SK-N-SH treated with all-trans-retinoic acid at 6 μM for 48 hours (cell line): ENCODE measurements around the gene ALS2CL.

Experiments used
- ATAC-seq: fragments of 200-7000 bp; cut with Tn5 transposase; 3 replicates; pipeline ENCODE4 v1.9.1; 2020; ENCODE audit warnings: mild to moderate bottlenecking, moderate library complexity
- ARNTL ChIP-seq: fragments of 450-650 bp; formaldehyde crosslinking; IDR thresholded peaks from 2 replicates; pipeline ENCODE4 v1.5.0; 2020; ENCODE audit warnings: low read depth, mild to moderate bottlenecking, moderate library complexity, borderline replicate concordance
- CSDC2 ChIP-seq: fragments of 250-450 bp; sonication (Bioruptor Pico); IDR thresholded peaks from 2 replicates; pipeline ENCODE4 v1.5.0; 2020; ENCODE audit warnings: mild to moderate bottlenecking, moderate library complexity
- ESRRG ChIP-seq: fragments of 250-450 bp; sonication (Bioruptor Pico); IDR thresholded peaks from 2 replicates; pipeline ENCODE4 v1.6.1; 2021; ENCODE audit warnings: mild to moderate bottlenecking
- GLIS3 ChIP-seq: fragments of 250-450 bp; sonication (Bioruptor Pico); IDR thresholded peaks from 2 replicates; pipeline ENCODE4 v1.5.0; 2020; ENCODE audit warnings: mild to moderate bottlenecking, moderate library complexity
- ISL1 ChIP-seq: fragments of 250-450 bp; sonication (Bioruptor Pico); IDR thresholded peaks from 2 replicates; pipeline ENCODE4 v2.1.2; 2022; ENCODE audit warnings: mild to moderate bottlenecking, moderate library complexity
- OSR1 ChIP-seq: fragments of 250-450 bp; sonication (Bioruptor Pico); IDR thresholded peaks from 2 replicates; pipeline ENCODE4 v1.8.0; 2022; ENCODE audit warnings: moderate library complexity, mild to moderate bottlenecking, inconsistent platforms
- PPARA ChIP-seq: fragments of 250-450 bp; sonication (Bioruptor Pico); IDR thresholded peaks from 2 replicates; pipeline ENCODE4 v1.5.0; 2020; ENCODE audit warnings: mild to moderate bottlenecking, borderline replicate concordance
- SNAI2 ChIP-seq: fragments of 250-450 bp; sonication (Bioruptor Pico); IDR thresholded peaks from 2 replicates; pipeline ENCODE4 v1.5.0; 2020; ENCODE audit warnings: mild to moderate bottlenecking, moderate library complexity
- TCF4 ChIP-seq: fragments of 250-450 bp; sonication (Bioruptor Pico); IDR thresholded peaks from 2 replicates; pipeline ENCODE4 v1.8.0; 2021; ENCODE audit warnings: mild to moderate bottlenecking, moderate library complexity, borderline replicate concordance
- TOX ChIP-seq: fragments of 250-450 bp; sonication (Bioruptor Pico); IDR thresholded peaks from 2 replicates; pipeline ENCODE4 v1.8.0; 2021; ENCODE audit warnings: mild to moderate bottlenecking, moderate library complexity, borderline replicate concordance
- ZC3H10 ChIP-seq: fragments of 250-450 bp; sonication (Bioruptor Pico); IDR thresholded peaks from 2 replicates; pipeline ENCODE4 v1.5.1; 2021; ENCODE audit warnings: mild to moderate bottlenecking, moderate library complexity
- ZFP3 ChIP-seq: fragments of 250-450 bp; sonication (Bioruptor Pico); IDR thresholded peaks from 2 replicates; pipeline ENCODE4 v1.5.0; 2020; ENCODE audit warnings: mild to moderate bottlenecking, moderate library complexity
- ZFP30 ChIP-seq: fragments of 450-650 bp; formaldehyde crosslinking; IDR thresholded peaks from 2 replicates; pipeline ENCODE4 v1.5.0; 2022; ENCODE audit warnings: mild to moderate bottlenecking, moderate library complexity
- ZNF70 ChIP-seq: fragments of 450-650 bp; formaldehyde crosslinking; IDR thresholded peaks from 2 replicates; pipeline ENCODE4 v1.5.0; 2020; ENCODE audit warnings: mild to moderate bottlenecking, moderate library complexity
- ZNF8 ChIP-seq: fragments of 450-650 bp; formaldehyde crosslinking; IDR thresholded peaks from 2 replicates; pipeline ENCODE4 v1.5.0; 2020; ENCODE audit warnings: mild to moderate bottlenecking, moderate library complexity
- TF ChIP-seq, protein P1 (sequence below): fragments of 250-450 bp; sonication (Bioruptor Pico); IDR thresholded peaks from 2 replicates; pipeline ENCODE4 v1.8.0; 2020; ENCODE audit warnings: mild to moderate bottlenecking, moderate library complexity, borderline replicate concordance
- TF ChIP-seq, protein P2 (sequence below): fragments of 250-450 bp; sonication (Bioruptor Pico); IDR thresholded peaks from 2 replicates; pipeline ENCODE4 v1.5.1; 2020; ENCODE audit warnings: low read depth, mild to moderate bottlenecking, moderate library complexity
- TF ChIP-seq, protein P3 (sequence below): fragments of 250-450 bp; sonication (Bioruptor Pico); IDR thresholded peaks from 2 replicates; pipeline ENCODE4 v1.8.0; 2021; ENCODE audit warnings: low read depth, mild to moderate bottlenecking, moderate library complexity, borderline replicate concordance
- TF ChIP-seq, protein P4 (sequence below): fragments of 250-450 bp; sonication (Bioruptor Pico); IDR thresholded peaks from 2 replicates; pipeline ENCODE4 v1.5.0; 2020; ENCODE audit warnings: mild to moderate bottlenecking, moderate library complexity
- TF ChIP-seq, protein P5 (sequence below): fragments of 250-450 bp; sonication (Bioruptor Pico); IDR thresholded peaks from 2 replicates; pipeline ENCODE4 v1.5.1; 2021; ENCODE audit warnings: mild to moderate bottlenecking, moderate library complexity

The ALS2CL gene

DNA sequence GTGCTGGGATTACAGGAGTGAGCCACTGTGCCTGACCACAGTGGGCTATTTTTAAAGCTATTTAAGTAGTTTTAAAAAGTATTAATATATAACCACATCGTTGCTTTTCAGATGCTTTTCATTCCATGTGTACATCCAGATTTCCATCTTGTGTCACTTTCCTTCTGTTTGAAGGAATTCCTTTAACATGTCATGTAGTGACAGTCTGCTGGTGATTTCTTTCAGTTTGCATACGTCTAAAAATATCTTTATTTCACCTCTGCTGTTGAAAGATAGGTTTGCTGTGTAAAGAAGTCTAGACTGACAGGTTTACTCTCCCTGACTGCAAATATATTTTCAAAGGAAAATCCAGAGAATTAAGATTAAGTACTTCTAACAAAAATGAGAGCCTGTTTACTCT, 68.9 kb downstream of the ALS2CL start:
- TF ChIP-seq GLIS3 (no peak), PPARA (CRISPR knock-in tag) (no peak), ISL1 (CRISPR knock-in tag) (no peak), ZNF70 (CRISPR knock-in tag) (no peak), OSR1 (CRISPR knock-in tag) (no peak), ARNTL (CRISPR knock-in tag) (no peak), ZFP3 (no peak), ESRRG (CRISPR knock-in tag) (no peak), TOX (CRISPR knock-in tag) (no peak)
- TF ChIP-seq, protein P1, sequence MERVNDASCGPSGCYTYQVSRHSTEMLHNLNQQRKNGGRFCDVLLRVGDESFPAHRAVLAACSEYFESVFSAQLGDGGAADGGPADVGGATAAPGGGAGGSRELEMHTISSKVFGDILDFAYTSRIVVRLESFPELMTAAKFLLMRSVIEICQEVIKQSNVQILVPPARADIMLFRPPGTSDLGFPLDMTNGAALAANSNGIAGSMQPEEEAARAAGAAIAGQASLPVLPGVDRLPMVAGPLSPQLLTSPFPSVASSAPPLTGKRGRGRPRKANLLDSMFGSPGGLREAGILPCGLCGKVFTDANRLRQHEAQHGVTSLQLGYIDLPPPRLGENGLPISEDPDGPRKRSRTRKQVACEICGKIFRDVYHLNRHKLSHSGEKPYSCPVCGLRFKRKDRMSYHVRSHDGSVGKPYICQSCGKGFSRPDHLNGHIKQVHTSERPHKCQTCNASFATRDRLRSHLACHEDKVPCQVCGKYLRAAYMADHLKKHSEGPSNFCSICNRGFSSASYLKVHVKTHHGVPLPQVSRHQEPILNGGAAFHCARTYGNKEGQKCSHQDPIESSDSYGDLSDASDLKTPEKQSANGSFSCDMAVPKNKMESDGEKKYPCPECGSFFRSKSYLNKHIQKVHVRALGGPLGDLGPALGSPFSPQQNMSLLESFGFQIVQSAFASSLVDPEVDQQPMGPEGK (CRISPR knock-in tag), result no peak
- TF ChIP-seq, protein P2, sequence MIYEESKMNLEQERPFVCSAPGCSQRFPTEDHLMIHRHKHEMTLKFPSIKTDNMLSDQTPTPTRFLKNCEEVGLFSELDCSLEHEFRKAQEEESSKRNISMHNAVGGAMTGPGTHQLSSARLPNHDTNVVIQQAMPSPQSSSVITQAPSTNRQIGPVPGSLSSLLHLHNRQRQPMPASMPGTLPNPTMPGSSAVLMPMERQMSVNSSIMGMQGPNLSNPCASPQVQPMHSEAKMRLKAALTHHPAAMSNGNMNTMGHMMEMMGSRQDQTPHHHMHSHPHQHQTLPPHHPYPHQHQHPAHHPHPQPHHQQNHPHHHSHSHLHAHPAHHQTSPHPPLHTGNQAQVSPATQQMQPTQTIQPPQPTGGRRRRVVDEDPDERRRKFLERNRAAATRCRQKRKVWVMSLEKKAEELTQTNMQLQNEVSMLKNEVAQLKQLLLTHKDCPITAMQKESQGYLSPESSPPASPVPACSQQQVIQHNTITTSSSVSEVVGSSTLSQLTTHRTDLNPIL (CRISPR knock-in tag), result no peak
- no peak for ATAC-seq

DNA sequence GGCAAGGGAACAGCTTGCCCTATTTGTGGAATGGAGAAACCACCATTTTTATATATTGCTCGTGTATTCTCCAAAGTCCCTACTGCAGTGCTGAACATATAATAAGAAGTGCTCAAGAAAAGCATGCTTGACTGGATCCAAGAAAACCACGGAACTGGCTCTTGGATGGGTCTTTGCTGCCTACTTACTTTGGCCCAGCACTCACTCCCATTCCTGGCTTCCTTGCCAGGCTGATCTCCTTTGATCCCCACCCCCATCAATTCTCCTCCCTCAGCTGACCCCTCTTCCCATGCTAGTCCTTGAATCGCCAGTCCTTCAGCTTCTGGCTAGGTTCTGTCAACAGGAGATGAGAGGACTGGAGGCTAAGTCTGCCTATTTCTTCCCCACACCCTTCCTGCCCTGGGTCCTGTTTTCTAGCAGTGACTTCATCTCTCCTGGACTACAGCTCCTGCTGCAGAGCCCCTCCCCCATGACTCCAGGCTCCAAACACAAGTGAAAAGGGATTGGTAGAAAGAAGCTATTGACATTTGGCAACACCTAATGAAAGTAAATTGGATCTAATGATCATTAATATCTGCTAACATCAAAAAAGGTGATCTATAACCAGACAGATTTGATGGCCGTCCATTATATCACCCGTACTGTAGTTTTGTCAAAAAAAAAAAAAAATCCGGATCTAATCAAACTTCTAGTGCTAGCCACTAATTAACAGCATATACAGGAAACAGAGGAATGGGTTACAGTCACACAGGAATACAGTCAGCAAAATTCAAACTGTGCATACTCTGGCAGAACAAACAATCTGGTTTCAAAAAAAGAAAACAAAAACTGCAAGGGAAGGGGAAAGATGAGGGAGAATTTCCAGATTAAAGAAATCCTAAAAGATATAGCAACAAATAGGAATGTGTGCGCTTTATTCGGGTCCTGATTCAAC, 73.4 kb downstream of the ALS2CL start:
- ATAC-seq, result no peak
- TF ChIP-seq, protein P2 (CRISPR knock-in tag), result no peak
- TF ChIP-seq ZC3H10 (CRISPR knock-in tag), result no peak
- TF ChIP-seq ISL1 (CRISPR knock-in tag), result no peak
- TF ChIP-seq ZFP3, result no peak
- no peak for TF ChIP-seq ARNTL (CRISPR knock-in tag)
- TF ChIP-seq ESRRG (CRISPR knock-in tag), result no peak
- no peak for TF ChIP-seq TCF4 (CRISPR knock-in tag)
- TF ChIP-seq, protein P3, sequence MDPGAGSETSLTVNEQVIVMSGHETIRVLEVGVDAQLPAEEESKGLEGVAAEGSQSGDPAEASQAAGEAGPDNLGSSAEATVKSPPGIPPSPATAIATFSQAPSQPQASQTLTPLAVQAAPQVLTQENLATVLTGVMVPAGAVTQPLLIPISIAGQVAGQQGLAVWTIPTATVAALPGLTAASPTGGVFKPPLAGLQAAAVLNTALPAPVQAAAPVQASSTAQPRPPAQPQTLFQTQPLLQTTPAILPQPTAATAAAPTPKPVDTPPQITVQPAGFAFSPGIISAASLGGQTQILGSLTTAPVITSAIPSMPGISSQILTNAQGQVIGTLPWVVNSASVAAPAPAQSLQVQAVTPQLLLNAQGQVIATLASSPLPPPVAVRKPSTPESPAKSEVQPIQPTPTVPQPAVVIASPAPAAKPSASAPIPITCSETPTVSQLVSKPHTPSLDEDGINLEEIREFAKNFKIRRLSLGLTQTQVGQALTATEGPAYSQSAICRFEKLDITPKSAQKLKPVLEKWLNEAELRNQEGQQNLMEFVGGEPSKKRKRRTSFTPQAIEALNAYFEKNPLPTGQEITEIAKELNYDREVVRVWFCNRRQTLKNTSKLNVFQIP, result no peak
- TF ChIP-seq ZNF8, result no peak
- no peak for TF ChIP-seq OSR1 (CRISPR knock-in tag)
- no peak for TF ChIP-seq SNAI2 (CRISPR knock-in tag)
- no peak for TF ChIP-seq CSDC2 (CRISPR knock-in tag)
- TF ChIP-seq ZNF70 (CRISPR knock-in tag), result no peak
- TF ChIP-seq, protein P4, sequence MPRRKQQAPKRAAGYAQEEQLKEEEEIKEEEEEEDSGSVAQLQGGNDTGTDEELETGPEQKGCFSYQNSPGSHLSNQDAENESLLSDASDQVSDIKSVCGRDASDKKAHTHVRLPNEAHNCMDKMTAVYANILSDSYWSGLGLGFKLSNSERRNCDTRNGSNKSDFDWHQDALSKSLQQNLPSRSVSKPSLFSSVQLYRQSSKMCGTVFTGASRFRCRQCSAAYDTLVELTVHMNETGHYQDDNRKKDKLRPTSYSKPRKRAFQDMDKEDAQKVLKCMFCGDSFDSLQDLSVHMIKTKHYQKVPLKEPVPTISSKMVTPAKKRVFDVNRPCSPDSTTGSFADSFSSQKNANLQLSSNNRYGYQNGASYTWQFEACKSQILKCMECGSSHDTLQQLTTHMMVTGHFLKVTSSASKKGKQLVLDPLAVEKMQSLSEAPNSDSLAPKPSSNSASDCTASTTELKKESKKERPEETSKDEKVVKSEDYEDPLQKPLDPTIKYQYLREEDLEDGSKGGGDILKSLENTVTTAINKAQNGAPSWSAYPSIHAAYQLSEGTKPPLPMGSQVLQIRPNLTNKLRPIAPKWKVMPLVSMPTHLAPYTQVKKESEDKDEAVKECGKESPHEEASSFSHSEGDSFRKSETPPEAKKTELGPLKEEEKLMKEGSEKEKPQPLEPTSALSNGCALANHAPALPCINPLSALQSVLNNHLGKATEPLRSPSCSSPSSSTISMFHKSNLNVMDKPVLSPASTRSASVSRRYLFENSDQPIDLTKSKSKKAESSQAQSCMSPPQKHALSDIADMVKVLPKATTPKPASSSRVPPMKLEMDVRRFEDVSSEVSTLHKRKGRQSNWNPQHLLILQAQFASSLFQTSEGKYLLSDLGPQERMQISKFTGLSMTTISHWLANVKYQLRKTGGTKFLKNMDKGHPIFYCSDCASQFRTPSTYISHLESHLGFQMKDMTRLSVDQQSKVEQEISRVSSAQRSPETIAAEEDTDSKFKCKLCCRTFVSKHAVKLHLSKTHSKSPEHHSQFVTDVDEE (CRISPR knock-in tag), result no peak
- TF ChIP-seq ZFP30 (CRISPR knock-in tag), result no peak
- TF ChIP-seq PPARA (CRISPR knock-in tag), result no peak
- TF ChIP-seq, protein P5, sequence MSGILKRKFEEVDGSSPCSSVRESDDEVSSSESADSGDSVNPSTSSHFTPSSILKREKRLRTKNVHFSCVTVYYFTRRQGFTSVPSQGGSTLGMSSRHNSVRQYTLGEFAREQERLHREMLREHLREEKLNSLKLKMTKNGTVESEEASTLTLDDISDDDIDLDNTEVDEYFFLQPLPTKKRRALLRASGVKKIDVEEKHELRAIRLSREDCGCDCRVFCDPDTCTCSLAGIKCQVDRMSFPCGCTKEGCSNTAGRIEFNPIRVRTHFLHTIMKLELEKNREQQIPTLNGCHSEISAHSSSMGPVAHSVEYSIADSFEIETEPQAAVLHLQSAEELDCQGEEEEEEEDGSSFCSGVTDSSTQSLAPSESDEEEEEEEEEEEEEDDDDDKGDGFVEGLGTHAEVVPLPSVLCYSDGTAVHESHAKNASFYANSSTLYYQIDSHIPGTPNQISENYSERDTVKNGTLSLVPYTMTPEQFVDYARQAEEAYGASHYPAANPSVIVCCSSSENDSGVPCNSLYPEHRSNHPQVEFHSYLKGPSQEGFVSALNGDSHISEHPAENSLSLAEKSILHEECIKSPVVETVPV (CRISPR knock-in tag), result no peak
- no peak for TF ChIP-seq TOX (CRISPR knock-in tag)
- TF ChIP-seq, all 23 proteins: peak for 0
